ENCODE measurements around the gene MYRF. TPM values are rescaled to one million over a fixed set of nuclear protein-coding genes. Genes with fewer than 3 reads are reported as not detected.

MYRF gene
- total RNA-seq = 0.30 TPM
- long read RNA-seq = 0 reads

DNA sequence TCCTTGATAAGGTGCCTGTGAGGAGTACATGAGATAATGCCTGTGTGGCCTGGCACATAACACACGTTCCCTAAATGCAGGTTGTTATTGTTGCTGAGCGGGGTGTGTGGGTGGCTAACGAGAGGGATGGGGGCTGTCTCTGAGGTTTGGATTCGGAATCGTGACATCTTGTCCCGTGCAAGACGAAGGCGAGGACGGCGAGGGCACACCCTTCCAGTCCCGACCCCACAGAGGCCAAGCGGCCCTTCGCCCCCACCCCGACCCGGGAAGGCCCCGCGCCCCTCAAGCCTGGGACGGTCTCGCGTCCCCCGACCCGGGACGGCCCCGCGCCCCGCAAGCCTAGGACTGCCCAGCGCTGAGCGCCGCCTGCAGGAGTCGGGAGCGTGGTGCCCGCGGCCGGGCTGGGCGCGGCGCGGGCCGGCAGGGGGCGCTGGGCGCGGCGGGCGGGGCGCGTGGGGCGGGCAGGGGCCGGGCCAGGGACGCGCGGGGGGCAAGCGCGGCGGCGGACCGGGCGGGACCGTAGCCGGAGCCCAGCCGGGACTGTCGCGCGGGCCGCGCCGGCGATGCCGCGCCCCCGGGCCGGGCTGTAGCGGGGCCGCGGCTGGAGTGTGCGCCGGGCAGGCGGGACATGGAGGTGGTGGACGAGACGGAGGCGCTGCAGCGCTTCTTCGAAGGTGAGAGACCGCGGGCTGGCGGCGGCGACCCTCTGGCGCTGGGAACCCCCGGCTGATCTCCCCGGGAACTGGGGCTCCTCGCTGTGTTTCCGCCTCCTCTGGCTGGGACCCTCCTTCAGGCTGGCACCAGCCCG lies at the start of gene MYRF:
TSS of gene MYRF (plus strand) at position 520 of the 808 bp plus-strand sequence. CDS start at position 629, 109 bp downstream.
- DNase-seq (ENCODE audit: missing footprints) (no peak), ATAC-seq (peak; percentile 42)
- intact Hi-C loops (cut with DNase I) = loop anchor here (2.0 kb wide), 1 partner anchor 356 kb away; no protein-coding TSS in a partner anchor

DNA sequence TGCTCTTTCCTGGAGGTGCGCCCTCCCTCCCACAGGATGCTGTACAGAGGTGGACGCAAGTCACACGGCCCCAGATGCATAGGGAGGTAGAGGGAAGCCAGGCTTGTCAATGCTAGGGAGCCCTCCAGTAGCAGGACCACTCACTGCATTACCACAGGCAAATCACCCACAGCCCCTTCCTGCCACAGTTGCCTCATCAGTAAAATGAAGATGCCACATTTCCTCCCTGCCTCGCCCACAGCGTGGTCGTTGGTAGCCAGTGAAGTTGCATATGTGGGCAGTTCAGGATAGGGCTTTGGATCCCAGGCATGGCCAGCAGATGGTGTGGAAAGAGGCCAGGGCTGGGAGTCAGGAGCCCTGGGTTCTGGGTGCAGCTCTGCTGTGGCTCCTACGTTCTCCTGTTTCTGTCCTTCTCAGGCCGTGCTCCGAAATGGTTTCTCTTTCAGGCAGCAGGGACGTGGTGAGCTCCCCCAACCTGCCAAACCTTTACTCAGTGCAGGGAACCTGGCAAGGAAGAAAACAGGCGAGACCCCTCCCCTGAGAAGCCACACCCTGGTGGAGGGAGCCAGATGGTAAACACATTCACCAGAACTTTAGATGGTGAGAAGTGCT lies 49.6 kb upstream of the MYRF start:
- DNase-seq (ENCODE audit: missing footprints) = no peak
- intact Hi-C loops (cut with DNase I) = no loop called here
- no peak for ATAC-seq

DNA sequence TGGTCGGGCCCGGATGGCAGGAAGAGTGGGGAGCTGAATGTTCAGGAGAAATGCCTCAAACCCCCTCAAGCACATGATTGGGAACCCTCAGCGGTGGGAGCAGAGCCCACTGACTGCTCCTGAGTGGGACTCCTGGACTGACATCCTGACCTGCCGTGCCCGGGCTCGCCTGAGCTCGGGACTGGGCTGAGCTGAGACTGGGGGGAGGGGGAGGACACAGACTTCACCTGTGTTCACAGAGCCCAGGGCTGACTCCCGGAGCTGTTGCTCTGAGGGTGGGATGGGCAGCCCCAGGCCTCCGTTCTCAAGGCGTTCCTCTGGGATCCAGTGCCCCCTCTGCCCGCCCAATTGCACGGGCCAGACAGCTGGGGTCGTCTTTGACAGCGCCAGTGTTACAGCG lies 47.6 kb upstream of the MYRF start:
- ATAC-seq (no peak), DNase-seq (ENCODE audit: missing footprints) (no peak)
- intact Hi-C loops (cut with DNase I) = no loop called here

DNA sequence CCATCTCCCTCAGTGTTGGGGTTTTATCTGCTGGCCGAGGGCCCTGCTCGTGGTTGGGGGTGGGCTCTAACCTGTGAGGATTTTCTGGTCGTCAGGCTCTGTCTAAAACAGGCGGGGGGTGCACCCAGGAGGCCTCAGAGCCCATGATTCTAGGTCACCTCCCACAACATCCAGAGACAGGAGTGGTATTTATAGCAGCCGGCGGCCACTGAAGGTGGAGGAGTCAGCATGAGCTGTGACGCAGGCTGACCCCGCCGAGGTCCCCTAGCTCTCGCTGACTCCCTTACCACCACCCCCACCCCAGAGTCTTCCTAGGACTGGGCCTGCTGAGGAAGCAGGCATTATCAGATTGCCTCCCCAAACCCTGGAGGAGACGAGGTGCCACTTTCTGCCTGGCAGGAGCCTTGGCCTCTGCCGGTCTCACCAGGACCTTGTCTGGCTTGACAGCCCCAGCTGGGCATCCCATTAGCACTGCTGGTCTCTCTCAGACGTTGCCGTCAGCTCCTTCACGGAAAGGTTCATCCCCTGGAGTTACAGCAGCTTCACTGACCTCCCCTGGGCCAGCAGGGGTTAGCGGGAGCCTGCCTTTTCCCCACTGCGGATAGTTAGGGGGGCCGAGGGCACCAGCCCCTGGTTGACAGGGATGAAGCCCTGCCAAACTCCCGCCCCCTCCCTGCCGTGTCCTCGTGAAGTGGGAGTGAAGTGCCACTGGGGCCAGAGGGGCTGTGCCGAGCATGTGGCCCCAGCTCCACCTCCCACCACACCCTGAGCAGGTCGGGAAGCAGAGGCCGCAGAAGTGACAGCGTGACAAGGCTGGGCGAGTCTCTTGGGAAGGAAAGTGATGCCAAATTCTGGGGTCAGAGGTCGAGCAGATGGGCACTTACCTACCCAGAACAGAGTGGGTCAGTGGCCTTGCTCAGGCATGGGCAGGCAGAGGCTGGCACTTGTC lies 45.7 kb upstream of the MYRF start:
- DNase-seq (ENCODE audit: missing footprints) (no peak), ATAC-seq (peak; percentile 62)
- intact Hi-C loops (cut with DNase I) = no loop called here

DNA sequence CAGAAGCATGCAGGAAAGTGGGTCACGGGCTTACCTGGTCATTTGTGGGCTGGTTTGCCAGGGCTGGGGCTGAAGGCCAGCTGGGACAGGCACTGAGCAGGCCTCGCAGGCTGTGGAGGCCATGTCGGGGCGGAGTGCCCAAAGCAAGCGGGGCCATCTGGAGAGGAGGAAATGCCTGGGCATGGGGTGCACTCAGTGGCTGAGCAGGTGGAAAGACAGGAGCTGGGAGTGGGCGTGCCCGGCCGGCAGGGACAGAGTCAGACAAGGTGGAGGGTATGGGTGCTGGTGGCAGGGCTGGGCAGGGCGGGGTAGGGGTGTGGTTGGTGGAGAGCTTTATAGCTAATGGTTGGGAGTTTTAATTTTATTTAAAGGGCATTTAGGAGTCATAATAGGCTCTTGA lies 44.9 kb upstream of the MYRF start:
- ATAC-seq (no peak), DNase-seq (ENCODE audit: missing footprints) (no peak)
- intact Hi-C loops (cut with DNase I) = no loop called here

DNA sequence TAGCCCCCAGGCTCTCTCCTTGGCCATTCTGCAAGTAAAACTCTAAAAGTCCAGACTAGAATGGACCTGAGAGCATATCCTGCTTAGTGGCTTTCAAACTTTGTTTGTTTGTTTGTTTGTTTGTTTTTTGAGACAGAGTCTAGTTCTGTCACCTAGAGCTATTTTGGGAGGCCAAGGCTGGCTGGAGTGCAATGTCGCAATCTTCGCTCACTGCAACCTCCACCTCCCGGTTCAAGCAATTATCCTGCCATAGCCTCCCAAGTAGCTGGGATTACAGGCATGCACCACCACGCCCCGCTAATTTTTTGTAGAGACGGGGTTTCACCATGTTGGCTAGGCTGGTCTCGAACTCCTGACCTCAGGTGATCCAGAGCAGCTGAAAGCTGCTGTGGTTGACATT lies 43.3 kb upstream of the MYRF start:
- intact Hi-C loops (cut with DNase I) = no loop called here
- DNase-seq (ENCODE audit: missing footprints) (no peak), ATAC-seq (no peak)

DNA sequence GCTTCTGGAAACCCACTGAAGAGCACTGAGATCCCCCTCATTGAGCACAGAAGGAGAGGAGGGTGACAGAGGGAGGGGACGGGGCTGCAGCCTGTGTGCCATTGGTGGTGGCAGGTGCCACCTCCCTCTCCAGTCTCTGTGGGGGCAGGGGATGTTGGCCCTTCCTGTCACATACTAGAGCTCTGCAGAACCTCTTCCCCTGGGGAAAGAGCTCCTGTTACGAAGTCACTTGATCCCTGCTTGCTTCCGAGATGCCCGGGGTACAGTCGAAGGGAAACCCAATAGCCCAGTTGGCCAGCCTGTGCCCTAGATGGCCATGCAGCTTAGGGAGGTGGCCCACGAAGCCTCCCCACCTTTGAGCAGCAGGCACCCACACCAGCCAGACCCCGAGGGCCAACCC lies 42.9 kb upstream of the MYRF start:
- intact Hi-C loops (cut with DNase I) = no loop called here
- no peak for DNase-seq (ENCODE audit: missing footprints)
- no peak for ATAC-seq

DNA sequence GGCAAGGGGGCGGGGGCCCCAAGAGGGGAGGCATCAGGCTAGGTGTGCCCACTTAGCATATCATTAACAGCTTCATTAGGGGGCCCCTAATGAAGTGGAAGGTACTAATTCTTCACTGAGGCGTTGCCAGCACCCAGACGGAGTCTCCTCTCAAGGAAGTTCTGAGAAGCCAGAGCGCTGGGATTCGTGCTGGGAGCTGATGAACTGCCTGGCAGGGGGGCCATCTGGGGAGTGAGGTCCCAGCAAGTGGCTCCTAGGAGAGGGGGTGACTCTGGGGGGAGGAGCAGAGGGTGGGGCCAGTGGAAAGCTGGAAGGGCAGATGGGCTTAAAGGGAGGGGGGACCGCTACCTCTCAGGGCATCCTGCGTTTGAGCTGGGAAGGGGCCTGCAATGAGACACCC lies 42.4 kb upstream of the MYRF start:
- intact Hi-C loops (cut with DNase I) = no loop called here
- ATAC-seq (no peak), DNase-seq (ENCODE audit: missing footprints) (no peak)

DNA sequence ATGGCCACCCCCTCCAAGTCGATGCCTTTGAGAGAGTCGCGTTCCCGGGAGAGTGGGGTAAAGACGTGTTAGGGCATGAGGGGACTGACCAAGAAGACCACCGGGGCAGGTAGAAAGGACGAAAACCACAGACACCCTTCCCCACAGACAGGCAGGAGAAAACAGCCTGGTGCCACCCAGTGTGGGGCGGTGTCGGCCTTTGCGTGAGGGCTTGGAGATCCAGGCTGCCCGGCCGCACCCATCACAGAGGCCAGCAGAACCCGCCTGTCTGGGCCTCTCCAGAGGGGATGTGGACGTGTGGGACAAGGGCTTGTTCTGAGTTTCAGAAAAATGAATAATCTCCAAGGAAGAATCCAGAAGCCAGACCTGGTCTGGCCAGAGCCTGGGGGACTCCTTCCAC lies 41.4 kb upstream of the MYRF start:
- no peak for ATAC-seq
- DNase-seq (ENCODE audit: missing footprints) = no peak
- intact Hi-C loops (cut with DNase I) = no loop called here

DNA sequence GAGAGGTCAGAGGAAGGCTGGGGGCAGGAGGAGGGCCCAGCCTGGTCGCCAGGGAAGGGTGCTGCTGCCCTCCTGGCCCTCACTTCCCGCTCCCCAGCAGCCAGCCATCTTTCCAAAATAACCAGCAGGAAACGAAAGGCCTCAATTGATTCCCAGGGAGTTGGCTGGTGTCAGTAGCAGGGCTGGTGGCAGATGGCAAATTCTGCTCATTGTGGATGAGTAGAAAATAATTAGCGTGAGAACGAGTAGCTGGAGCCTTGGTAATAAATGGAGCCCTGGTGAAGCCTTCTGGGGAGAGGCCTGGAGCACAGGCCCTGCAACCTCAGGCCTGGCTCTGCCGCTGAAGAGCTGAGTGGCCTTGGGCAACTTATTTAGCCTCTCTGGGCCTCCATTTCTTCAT lies 40.9 kb upstream of the MYRF start:
- intact Hi-C loops (cut with DNase I) = no loop called here
- DNase-seq (ENCODE audit: missing footprints) (no peak), ATAC-seq (no peak)

DNA sequence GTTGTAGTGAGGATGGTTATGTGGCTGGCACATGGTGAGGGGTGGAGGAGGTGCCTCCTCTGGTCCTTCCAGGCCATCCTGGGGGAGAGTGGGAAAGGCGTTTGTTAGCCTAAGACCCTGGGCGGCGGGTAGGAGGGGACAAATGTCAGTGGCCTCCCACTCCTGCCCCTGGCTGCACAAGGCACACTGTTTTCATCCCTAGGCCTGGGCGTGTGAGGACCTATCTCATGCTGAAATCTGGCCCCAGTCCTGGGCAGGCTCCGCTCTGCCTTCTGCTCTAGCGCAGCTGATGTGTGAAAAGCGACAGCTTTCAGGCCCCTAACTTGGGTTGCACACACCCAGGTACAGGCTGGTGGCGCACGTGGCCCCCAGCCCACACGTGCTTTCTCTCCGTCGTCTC lies 40.1 kb upstream of the MYRF start:
- no peak for ATAC-seq
- no peak for DNase-seq (ENCODE audit: missing footprints)
- intact Hi-C loops (cut with DNase I) = no loop called here

DNA sequence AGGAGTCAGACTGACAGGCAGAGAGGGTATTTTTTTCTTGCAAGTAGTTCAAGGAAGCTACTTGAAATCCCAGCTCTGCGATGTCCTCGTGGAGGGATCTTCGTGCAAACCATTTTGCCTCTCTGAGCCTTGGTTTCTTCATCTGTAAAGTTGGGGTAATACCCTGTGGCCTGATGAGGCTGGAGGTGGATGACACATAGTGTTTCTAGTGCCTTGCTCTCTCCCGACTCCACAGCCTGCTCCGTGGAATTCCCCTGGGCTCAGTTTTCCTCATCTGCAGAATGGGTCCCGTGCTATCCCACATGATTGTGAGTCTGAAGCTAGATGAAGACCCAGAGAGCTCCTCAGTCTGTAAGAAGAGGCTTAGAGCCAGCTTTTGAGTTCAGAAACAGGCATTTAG lies 39.6 kb upstream of the MYRF start:
- DNase-seq (ENCODE audit: missing footprints) = no peak
- intact Hi-C loops (cut with DNase I) = no loop called here
- ATAC-seq = no peak

DNA sequence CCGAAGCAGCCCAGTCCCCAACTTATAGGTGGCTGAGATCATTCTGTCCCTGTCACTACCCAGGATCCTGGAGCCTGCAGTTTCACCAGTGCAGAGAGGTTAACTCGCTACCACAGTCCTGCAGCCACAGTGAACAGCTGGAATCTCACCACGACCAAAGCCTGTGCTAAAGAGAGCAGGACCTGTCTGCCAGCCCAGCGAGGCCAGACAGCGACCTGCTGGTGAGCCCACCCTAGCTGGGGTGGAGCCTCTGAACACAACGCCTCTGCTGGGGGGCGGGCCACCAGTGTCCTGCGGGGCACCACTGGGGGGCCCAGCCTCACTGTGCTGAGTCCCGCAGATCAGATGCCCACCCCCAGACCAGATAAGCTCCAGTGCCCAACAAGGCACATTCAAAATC lies 39.0 kb upstream of the MYRF start:
- DNase-seq (ENCODE audit: missing footprints) = no peak
- intact Hi-C loops (cut with DNase I) = no loop called here
- no peak for ATAC-seq

DNA sequence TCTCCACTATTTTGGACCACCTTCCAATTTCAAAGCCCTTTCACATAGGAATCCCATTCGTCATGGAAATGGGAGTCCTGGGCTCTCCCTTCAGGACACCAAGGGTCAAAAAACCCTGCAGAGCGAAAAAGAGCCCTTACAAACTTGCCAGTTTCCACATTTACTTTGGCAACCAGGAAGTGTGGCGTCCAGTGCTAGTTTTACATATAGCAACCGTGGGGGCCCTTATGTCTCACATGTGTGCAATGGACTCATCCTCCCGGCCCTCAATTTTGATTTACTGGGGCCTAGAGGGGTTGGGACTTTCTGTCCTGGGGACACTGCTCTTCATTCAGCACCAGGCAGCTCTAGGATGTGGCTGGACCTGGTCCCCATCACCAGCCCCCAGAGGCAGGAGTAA lies 38.5 kb upstream of the MYRF start:
- DNase-seq (ENCODE audit: missing footprints) (no peak), ATAC-seq (no peak)
- intact Hi-C loops (cut with DNase I) = no loop called here

DNA sequence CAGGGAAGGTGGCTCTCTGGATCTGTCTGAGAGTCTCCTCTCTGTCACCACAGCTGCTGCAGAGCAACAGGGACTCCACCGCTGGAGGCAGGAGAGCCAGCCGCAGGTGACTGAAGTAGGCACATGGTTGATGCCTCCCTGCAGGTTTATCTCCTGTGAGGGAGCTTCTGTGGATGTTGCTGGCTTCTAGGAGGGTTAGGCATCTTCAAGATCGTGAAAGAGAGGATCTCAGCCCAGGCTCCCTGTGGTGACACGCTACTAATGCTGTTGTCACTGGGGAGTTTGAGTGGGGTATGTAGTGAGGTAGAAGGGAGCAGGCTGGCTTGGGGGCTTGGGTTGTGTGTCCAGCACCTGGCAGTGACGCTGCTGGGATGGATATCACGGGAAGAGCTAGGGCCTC lies 38.1 kb upstream of the MYRF start:
- ATAC-seq = no peak
- intact Hi-C loops (cut with DNase I) = no loop called here
- DNase-seq (ENCODE audit: missing footprints) = no peak

DNA sequence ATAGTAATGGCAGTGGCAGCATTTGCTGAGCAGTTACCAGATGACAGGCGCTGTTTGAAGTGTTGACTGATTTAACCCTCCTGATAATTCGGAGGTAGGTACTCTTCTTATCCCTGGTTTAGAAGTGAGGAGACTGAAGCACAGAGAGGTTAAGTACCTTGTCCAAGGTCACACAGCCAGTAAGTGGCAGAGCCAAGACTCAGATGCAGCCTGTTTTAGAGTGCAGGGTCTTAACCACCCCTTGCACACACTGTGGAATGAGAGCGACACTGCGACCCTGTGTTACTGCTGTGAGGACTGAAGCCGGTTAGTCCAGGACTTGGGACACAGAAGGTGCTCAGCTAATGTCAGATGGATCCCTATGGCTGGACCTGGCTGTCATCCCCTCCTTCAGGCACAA lies 37.5 kb upstream of the MYRF start:
- ATAC-seq (no peak), DNase-seq (ENCODE audit: missing footprints) (no peak)
- intact Hi-C loops (cut with DNase I) = no loop called here

DNA sequence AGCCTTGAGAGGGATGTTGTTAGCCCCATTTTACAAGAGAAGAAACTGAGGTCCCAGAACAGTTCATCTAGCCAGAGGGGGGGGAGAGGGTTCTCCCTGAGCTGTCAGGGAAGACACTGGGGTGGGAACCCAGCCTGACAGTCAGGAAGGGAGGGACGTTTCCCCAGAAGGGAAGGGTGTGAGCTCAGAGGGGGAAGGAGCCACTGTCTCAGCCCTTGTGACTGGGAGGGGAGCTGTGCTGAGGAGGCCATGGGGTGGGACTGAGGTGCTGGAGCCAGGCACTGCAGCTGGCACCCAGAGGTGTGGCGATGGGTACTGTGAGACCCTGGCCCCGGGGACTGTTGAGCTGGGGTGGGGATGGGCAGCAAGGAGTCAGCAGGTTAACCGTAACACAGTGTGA lies 36.6 kb upstream of the MYRF start:
- intact Hi-C loops (cut with DNase I) = no loop called here
- ATAC-seq = peak; percentile 43
- DNase-seq (ENCODE audit: missing footprints) = no peak

DNA sequence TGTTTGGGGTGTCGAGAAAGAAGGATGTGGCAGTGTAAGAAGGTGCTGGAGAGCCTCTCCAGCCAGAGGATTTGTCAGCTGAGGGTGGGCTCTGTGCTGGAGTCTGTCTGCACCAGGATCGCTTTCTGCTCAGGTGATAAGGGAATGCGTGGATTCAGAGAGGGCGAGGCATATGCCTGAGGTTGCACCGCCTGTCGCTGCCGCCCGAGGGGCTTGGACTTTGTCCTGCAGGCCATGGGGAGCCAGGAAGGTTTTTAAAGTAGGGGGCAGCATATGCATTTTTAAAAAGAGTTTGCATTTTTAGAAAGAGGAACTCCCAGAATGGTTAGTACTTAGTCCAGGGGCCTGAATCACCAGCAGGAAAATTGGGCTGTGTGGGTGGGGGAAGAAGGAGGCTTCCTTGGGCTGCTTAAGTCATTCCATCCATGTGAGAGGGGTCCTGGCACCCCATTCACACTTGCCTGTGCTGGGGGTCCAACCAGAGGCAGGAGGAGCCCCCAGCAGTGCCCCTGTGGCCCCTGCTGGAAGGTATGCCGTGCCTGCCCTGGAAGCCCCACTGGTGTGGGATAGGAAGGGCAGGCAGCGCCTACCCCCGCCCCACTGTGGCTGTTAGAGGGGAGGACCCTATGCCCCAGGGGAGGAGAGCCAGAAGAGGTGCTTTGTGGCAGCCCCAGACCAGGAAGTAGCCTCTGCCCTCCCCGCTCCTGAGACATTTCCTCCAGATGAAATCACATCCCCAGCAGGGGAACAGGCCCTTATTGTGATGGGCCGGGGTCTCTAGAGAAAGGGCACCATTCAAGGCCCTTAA lies 35.8 kb upstream of the MYRF start:
- ATAC-seq = no peak
- intact Hi-C loops (cut with DNase I) = no loop called here
- no peak for DNase-seq (ENCODE audit: missing footprints)
